Mucosa of rectum (tissue), 2 donors: ENCODE measurements around the gene RET.

Experiments used
- H3K27ac ChIP-seq, 2 donors: one replicate each; pipeline ENCODE4 v1.7.0; 2013; ENCODE audit warnings: inconsistent platforms in 2 of 2, low read depth in 2 of 2, low read length in 2 of 2
- H3K27me3 ChIP-seq, 2 donors: one replicate each; pipeline ENCODE4 v1.7.0; 2013; ENCODE audit warnings: low read length in 2 of 2; ENCODE audit not compliant: control insufficient read depth in 2 of 2, insufficient read depth in 2 of 2
- H3K36me3 ChIP-seq, 2 donors: one replicate each; pipeline ENCODE4 v1.7.0; 2013; ENCODE audit warnings: low read length in 2 of 2; ENCODE audit not compliant: control insufficient read depth in 2 of 2, insufficient read depth in 2 of 2
- H3K4me1 ChIP-seq, 2 donors: one replicate each; pipeline ENCODE4 v1.7.0; 2013; ENCODE audit warnings: low read length in 2 of 2, mild to moderate bottlenecking in 1 of 2; ENCODE audit not compliant: control insufficient read depth in 2 of 2, insufficient read depth in 2 of 2
- H3K4me3 ChIP-seq, 2 donors: one replicate each; pipeline ENCODE4 v1.7.0; 2013; ENCODE audit warnings: low read length in 2 of 2
- H3K9ac ChIP-seq, 2 donors: one replicate each; pipeline ENCODE4 v1.7.0; 2013; ENCODE audit warnings: low read length in 2 of 2, low read depth in 1 of 2, mild to moderate bottlenecking in 1 of 2
- H3K9me3 ChIP-seq, 2 donors: one replicate each; pipeline ENCODE4 v1.7.0; 2013; ENCODE audit warnings: low read length in 2 of 2; ENCODE audit not compliant: control insufficient read depth in 2 of 2
- donor health status: healthy.
- donor health status: Normal muscosa, but diverticular disease.

The RET gene

DNA sequence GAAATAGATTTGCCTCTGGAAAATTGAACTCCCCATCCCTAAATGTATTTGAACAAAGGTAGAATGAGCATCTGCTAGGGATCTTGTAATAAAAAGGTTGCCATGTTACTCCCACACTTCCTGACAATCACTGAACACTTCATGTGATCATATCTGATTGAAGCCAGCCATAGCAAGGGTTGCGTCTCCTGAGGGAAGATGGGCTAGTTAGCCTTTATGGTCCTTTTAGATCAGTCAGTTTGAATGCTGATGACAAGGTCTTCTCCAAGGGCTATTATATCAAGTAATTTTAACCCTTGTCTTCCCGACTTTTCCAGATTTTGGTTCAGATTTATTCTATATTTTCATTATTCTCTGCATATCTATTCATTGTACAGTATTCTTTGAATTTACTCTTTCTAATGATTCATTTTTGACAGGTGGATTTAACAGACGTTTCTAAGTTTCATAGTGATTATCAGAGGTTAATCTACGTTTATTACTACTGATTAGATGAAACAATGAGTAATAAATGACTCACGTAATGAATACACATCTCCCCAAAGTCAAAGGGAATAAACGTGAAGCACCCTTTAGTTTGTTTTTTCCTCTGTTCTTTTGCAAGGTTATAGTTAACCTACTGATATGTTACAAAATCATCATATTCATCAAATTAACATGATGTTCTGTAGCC lies 89.5 kb downstream of the RET start:
- Histone ChIP-seq H3K27me3 (no peaks in the 10 kb centered on the region), H3K4me3 (no peak overlapping the region), H3K27ac (no peak overlapping the region), H3K4me1 (no peaks in the 10 kb centered on the region), H3K36me3 (peaks cover 5 to 17% of the 10 kb centered on the region in 2 donors), H3K9me3 (no peaks in the 10 kb centered on the region), H3K9ac (no peak overlapping the region)

GRCh38 chr10:43166880-43167497 lies 90.1 kb downstream of the RET start:
- no peaks in the 10 kb centered on the region for H3K4me1 ChIP-seq
- no peaks in the 10 kb centered on the region for H3K27me3 ChIP-seq
- no peaks in the 10 kb centered on the region for H3K9me3 ChIP-seq
- no peak overlapping the region for H3K27ac ChIP-seq
- H3K9ac ChIP-seq: peak overlapping the region in 1 of 2 donors; percentile 14
- no peak overlapping the region for H3K4me3 ChIP-seq
- peaks cover 5 to 14% of the 10 kb centered on the region in 2 donors for H3K36me3 ChIP-seq

DNA sequence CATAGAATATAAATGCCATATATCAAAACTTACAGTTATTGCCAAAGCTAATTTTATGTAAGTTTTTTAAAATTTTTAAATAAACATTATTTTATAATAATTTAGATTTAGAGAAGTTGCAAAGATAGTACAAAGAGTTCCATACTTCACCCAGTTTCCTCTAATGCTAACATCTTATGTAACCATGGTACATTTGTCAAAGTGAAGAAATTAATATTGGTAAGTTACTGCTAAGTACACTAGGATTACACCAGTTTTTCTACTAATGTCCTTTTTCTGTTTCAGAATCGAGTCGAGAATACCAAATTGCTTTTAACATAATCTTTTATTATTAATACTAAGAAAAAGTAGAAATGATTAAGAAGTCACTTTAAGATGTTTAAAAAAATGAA lies 90.6 kb downstream of the RET start:
- Histone ChIP-seq H3K36me3 (peaks cover 5 to 14% of the 10 kb centered on the region in 2 donors), H3K9ac (no peak overlapping the region), H3K27me3 (no peaks in the 10 kb centered on the region), H3K4me1 (no peaks in the 10 kb centered on the region), H3K9me3 (no peaks in the 10 kb centered on the region), H3K4me3 (no peak overlapping the region), H3K27ac (no peak overlapping the region)

DNA sequence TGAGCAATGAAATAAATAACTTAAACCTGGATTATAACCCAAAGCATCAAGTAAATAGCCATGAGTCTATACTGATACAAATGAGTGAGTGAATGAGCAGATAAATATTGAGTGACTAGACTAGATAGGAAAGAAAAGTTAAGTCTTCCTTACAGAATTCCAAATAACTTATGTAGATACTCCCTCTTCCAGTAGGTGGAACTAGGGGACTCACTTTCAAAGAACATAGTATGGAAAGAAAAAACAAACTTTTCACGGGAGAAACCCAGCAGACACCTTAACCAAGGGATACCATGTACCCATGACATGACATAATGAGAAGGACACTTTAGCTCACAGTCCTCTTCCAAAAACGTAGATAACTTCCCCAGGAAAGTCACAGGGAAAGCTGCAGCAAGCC lies 93.6 kb downstream of the RET start:
- Histone ChIP-seq H3K4me3 (no peak overlapping the region), H3K27me3 (no peaks in the 10 kb centered on the region), H3K4me1 (no peaks in the 10 kb centered on the region), H3K9ac (no peak overlapping the region), H3K9me3 (no peaks in the 10 kb centered on the region), H3K27ac (no peak overlapping the region), H3K36me3 (peaks cover 2 to 19% of the 10 kb centered on the region in 2 donors)

DNA sequence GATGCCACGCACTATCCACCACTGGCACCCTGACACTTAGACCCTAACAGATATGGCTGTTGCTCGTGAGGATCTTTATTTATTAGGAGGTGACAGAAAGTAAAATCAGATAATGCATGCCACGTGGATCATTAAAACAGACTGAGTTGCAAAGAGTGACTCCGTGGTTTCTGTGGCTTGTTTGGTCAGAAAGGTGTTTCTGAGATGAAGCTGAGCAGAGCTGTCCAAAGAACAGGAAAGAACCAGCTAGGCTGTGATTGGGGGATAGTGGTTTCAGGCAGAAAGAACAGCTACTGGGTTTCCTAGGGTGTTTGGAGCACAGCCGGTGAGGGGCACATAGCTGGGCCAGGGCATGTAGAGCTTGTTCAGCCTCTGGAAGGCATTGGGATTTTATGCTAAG lies 95.8 kb downstream of the RET start:
- no peaks in the 10 kb centered on the region for H3K9me3 ChIP-seq
- H3K27ac ChIP-seq: no peak overlapping the region
- no peak overlapping the region for H3K9ac ChIP-seq
- H3K4me1 ChIP-seq: no peaks in the 10 kb centered on the region
- H3K4me3 ChIP-seq: no peak overlapping the region
- H3K27me3 ChIP-seq: no peaks in the 10 kb centered on the region
- peaks cover 2 to 33% of the 10 kb centered on the region in 2 donors for H3K36me3 ChIP-seq

DNA sequence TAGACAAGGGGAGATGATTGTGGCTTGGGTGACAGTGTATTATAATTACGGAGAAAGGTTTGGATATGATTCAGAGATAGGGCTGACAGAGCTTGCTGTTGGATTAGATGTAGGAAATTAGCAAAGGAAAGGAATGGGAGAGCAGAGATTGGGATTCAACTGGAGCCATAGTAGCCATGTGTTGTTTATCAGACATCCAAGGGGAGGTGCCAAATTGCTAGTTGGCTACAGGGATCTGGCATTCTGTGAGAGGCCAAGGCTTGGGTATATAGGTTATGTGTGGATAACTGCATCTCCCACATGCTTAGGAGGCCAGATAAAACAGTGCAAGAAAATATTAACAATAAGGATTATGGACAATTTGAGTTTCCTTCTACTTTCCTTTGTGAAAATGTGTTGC lies 96.3 kb downstream of the RET start:
- Histone ChIP-seq H3K9ac (no peak overlapping the region), H3K27me3 (no peaks in the 10 kb centered on the region), H3K4me1 (no peaks in the 10 kb centered on the region), H3K4me3 (no peak overlapping the region), H3K36me3 (peaks cover 2 to 37% of the 10 kb centered on the region in 2 donors), H3K27ac (no peak overlapping the region), H3K9me3 (no peaks in the 10 kb centered on the region)

DNA sequence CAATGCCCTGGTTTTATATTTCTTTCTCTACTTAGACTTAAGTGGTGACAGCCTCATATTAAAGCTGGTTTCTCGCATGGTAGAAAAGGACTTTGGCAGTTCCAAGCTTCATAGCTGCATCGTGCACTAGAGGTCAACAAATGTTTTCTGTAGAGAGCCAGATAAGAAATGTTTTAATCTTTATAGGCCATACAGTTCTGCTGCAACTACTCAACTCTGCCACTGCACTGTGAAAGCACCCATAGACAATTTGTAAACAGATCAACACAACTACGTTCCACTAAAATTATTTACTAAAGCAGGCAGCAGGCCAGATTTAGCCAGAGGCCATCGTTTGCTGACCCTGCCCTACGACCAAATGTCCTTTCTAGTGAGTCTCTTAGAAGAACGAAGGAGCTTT lies 98.1 kb downstream of the RET start:
- Histone ChIP-seq H3K27ac (no peak overlapping the region), H3K36me3 (peaks cover 0 to 32% of the 10 kb centered on the region in 2 donors)

GRCh38 chr10:43176271-43176670 lies 99.4 kb downstream of the RET start:
- Histone ChIP-seq H3K4me3 (no peak overlapping the region), H3K27me3 (no peaks in the 10 kb centered on the region), H3K4me1 (no peaks in the 10 kb centered on the region), H3K27ac (no peak overlapping the region), H3K9ac (no peak overlapping the region), H3K9me3 (no peaks in the 10 kb centered on the region), H3K36me3 (peaks cover 0 to 35% of the 10 kb centered on the region in 2 donors)

More for the DNA sequence above, 98.1 kb downstream of the RET start:
- no peaks in the 10 kb centered on the region for H3K4me1 ChIP-seq
- H3K27me3 ChIP-seq: no peaks in the 10 kb centered on the region
- H3K9ac ChIP-seq: no peak overlapping the region
- no peaks in the 10 kb centered on the region for H3K9me3 ChIP-seq
- H3K4me3 ChIP-seq: no peak overlapping the region

GRCh38 chr10:43177595-43177994 lies 100.7 kb downstream of the RET start:
- Histone ChIP-seq H3K9ac (no peak overlapping the region), H3K9me3 (no peaks in the 10 kb centered on the region), H3K27me3 (no peaks in the 10 kb centered on the region), H3K4me3 (no peak overlapping the region), H3K27ac (no peak overlapping the region), H3K4me1 (no peaks in the 10 kb centered on the region), H3K36me3 (peaks cover 0 to 35% of the 10 kb centered on the region in 2 donors)
